ENCODE measurements around the gene RBM44.
"Not testable (repeated sequence)": the region's sequence is repeated elsewhere in the genome, so short reads cannot be mapped to it uniquely, and the experiment has no call there.

Gene RBM44

DNA sequence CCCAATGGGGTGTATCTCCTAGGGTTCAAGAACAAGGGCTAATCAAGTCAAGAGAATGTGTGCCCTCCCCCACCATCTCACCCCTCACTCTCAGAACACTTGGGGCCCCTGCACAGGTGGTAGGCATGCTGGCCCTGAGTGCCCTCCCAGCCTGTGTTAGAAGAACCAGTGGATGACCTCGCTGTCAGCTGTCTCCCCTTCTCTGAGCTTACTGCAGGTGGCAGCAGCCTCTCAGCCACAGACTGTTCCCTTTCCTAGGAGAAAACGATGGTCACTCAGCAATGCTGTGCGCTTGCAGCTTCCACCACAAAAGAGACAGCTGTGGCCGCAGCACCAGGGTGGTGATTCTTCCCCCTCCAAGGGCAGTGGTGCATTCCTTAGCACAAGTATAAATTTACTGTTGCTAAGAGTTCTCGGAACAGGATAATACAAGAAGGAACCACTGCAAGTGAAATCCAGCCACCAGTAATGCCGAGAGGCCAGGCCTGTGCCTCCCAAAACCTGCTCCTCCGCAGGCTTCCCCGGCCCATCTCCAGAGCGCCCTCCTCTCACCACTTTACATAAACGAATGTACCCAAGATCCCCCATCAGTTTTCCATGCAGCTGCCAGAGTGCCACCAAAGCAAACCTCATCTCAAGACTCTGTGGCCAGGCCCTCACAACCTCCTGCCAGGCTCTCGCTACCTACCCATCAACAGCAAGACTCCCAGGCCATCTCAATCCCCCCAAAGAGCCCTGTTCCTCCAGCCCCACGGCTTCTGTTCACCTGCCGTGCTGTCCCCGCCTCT, 59.9 kb downstream of the RBM44 start:
- DNase-seq (ENCODE audit: low read depth) = peak; percentile 34

DNA sequence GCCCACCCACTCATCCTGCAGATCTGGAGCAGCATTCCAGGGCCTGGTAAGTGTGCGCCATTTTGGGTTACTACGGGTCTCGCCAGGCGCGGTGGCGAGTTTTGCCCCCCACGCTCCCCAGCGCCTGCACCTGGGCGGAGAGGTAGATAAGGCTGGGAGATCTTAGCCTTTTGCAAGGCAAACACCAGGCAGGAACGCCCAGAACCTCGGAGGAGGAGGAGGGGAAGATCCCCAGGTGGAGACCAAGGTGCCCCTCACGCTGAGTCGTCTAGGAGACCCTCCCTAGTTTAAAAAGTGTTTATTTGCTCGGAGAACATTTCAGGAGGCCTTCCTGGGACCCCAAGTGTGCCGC, 60.5 kb downstream of the RBM44 start:
- DNase-seq (ENCODE audit: low read depth) = no peak

GRCh38 chr2:237859533-237860272, 61.1 kb downstream of the RBM44 start, which contains the start of gene RAMP1:
Gene RAMP1 (plus strand): TSS chr2:237859623. CDS start chr2:237859676, 53 bp downstream.
- no peak for DNase-seq (ENCODE audit: low read depth)

GRCh38 chr2:237860273-237860935, 61.8 kb downstream of the RBM44 start:
- no peak for DNase-seq (ENCODE audit: low read depth)

GRCh38 chr2:237861875-237862527, 63.4 kb downstream of the RBM44 start:
- DNase-seq (ENCODE audit: low read depth) = no peak

DNA sequence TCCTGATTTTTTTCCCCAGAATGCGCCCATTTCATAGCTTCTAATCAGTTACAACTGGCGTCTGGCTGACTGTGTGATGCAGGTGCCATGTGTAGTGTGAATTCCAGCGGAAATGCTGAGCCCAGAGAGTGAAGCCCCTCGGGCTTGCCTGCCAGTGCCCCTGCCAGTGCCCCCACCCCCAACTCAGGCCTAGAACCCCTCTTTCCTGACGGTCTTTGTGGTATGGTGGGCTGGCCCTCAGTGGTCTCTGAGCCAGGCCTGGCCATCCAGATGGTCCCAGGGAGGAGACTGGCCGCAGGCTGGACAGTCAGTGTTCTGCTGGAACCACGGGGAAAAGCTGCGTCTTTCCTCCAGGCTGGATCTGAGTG, 63.9 kb downstream of the RBM44 start:
- DNase-seq (ENCODE audit: low read depth) = no peak

DNA sequence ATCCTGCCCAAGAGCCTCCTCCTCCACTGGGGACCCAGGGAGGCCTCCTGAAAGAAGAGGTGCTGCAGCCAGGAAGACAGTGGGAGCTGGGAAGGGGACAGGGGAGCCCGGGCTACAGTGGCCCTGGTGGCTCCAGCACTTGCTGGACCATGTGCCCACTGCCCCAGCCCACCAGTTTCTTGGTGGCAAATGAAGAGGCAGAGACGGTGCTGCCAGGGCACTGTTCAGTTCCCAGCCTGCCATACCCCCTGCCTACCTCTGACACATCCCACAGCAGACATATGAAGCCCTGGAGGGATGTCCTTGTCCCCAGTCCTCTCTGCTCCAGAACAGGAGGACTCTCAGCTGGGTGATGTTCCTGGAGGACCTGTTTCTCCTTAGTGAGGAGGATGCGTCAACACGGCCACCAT, 64.5 kb downstream of the RBM44 start:
- DNase-seq (ENCODE audit: low read depth) = no peak

GRCh38 chr2:237863689-237864443, 65.3 kb downstream of the RBM44 start:
- DNase-seq (ENCODE audit: low read depth) = no peak

DNA sequence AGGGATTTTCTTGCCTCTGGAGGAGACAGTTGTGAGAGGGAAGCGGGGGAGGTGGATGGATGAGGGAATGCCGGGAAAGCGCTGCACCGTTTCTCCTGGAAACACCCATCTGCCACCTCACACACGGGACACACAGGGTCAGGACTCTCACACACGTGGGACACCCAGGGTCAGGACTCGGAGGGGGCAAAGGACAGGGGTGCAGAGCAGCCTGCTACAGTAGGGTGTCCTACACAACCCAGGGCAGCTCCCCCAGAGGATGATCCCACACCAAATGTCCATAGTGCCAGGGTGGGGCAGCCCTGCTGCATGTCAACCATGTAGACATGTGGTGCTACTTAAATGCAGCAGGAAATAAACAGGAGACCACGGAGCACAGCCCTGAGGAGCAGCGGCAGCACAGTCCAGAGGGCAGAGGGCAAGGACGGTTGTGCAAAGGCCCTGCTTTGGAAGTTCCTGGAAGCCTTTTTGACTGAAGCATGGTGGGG, 65.9 kb downstream of the RBM44 start:
- no peak for DNase-seq (ENCODE audit: low read depth)

DNA sequence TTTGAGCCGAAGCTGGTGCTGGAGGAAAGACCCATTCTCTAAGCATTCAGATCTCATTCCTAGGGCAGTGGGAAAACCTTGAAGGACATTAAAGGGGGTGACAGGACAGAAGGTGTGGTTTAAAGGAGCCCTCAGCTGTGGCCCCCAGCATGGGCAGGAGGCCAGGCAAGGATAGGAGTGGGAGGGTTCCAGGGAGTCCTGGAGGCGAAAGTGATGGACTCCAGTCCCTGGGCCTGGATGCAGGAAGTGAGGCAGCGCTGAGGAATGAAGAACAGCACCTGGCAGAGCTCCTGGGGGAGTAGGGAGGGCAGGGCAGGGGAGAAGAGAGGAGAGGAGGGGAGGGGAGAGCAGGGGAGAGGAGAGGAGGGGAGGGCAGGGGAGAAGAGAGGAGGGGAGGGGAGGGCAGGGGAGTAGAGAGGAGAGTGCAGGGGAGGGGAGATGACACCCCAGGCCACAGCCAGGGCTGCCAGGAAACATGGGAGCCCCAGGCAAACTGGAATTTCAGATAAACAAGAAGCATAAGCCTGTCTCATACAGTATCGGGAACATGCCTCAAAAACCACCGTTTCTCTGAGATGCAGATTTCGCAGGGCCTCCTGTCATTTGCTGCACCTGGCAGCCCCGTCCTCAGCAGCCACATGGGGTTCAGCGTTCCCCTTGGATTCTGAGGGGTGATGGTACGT, 66.5 kb downstream of the RBM44 start:
- DNase-seq (ENCODE audit: low read depth) = no peak

DNA sequence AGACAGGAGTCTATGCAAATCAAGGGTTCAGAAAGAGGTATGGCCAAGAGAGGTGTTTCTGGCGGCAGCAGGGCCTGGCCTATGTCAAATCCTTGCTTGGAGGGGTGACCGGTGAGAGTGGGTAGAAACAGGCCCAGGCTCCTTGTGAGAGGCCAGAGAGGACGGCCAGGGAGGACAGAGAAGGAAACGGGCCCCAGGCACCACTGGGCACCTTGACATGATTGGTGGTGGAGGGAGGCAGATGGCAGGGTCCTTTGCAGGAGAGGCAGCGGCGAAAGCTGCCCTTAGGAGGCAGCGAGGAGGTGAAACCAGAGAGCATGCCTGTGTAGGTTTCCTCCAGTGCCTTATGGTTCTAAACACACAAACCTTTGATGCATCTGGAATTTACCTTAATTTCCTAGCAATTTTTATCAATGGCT, 67.1 kb downstream of the RBM44 start:
- DNase-seq (ENCODE audit: low read depth) = no peak

DNA sequence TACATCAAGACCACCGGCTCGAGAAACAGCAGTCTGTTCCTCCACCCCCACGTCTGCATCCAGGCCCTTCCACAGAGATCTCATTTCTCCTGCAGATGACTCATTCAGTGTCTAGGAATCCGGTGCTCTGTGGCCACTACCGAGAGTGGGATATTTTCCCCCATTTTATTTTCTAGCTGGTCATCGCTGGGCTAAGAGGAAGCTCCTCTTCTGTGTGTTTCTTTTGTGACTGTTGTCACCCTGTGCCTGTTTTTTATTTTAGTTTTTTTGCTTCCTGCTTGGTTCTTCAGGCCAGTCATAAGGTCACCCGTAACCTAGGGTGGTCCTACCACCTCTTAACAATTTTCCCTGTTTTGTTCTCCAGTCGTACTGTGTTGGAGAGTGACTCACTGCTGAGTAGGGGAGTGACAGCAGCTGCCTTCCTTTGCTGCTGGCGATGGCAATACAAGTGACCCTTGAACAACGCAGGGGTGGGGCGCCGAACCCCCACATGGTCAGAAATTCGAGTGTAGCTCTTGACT, 67.6 kb downstream of the RBM44 start:
- DNase-seq (ENCODE audit: low read depth) = no peak

DNA sequence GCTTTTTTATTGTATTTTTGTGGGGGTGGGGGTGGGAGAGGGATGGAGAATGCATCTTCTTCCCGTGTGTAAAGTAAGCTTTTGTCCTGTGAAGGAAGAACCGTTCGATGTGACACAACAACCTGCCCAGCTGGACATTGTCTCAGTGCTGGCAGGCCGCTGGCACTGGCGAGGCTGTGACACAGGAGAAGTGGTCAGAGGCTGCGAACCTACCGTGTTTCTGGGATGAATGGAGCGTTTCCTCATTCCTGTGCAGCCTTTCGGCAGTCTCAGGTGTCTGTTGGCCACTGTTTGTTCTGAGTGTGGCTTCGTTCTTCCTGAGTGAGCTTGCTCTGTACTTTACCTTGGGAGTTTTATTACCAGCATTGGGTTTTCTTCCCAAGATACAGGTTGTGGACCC, 68.9 kb downstream of the RBM44 start:
- DNase-seq (ENCODE audit: low read depth) = no peak

DNA sequence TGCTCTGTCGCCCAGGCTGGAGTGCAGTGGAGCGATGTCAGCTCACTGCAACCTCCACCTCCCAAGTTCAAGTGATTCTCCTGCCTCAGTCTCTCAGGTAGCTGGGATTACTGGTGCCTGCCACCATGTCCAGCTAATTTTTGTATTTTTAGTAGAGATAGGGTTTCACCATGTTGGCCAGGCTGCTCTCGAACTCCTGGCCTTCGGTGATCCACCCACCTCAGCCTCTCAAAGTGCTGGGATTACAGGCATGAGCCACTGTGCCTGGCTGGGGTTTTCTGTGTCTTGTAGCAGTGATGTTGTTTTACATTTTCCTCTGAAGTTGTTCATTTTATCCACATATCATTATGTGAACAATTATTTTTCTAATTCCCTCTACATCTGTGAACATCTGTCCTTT, 69.5 kb downstream of the RBM44 start:
- DNase-seq (ENCODE audit: low read depth) = not testable (repeated sequence)

DNA sequence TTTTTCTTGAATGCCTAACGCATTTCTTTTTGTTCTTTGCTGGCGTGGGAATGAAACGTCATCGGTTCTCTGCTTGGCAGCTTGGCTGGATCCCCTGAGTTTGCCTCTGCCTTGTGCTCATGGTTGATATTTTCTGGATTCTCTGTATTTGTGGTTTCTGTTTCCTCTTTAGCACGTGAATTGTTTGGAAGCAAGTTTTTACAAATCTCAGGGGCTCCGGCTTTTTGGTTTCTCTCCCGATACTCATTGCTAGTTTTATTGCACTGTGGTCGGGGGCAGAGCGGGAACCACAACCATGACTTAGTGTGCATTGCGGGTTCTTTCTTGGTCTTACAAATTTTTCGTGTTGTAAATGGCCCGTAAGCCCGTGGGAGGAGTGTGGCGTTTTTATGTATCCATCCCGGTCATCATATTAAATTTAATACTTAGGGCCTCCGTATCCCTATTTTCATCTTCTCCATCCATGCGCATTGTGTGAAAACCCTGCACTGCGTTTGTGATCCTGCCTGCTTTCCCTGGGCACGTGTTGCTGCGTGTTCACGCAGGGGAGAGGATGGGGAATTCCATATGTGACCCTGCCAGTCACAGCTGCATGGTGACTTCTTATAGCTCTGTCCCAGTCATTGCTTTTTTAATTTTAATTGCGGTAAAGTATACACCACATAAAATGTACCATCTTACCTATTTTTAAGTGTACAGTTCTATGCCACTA, 70.2 kb downstream of the RBM44 start:
- no peak for DNase-seq (ENCODE audit: low read depth)

DNA sequence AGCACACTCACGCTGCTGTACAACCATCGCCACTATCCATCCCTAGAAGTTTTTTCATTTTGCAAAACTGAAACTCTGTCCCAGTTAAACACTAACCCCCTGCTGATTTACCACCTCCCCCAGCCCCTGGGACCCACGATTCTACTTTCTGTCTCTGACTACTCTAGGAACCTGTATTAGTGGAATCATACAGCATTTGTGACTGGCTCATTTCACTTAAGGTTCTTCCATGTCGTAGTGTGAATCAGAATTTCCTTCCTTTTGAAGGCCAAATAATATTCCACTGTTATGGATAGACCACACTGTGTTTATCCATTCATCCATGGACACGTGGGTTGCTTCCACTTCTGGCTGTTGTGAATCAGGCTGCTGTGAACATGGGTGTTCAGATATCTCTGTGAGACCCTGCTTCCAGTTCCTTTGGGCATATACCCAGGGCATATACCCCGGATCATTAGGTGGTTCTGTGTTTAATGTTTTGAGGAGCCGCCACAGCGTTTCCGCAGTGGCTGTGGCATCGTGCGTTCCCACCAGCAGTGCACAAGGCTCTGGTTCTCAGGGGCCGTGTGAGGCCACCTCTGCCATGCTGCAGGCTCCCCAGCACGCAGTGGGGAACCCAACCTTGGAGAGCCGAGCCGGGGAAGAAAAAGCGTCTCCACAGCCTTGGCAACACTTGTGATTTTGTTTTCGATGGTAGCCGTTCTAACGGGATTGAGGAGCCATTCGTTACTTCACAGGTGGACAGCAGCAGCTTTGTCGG, 70.9 kb downstream of the RBM44 start:
- DNase-seq (ENCODE audit: low read depth) = no peak

DNA sequence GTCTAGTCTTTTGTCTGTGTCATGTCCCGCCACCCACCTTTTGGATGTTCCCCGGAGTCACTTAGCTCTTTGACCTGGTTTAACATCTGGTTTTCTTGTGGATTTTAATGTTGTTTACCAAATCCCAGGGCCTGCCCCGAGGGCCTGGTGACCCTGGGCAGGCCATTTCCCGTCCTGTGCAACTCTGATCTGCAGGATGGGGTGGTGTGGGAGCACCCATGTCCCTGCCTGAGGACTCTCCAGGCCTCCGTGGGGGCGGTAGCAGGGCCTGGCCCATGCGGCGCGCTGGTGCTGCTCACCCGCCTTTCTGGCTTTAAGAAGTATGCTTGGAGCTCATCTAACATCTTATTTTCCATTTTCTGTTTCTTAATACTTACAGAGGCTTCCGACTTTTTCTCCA, 71.5 kb downstream of the RBM44 start:
- no peak for DNase-seq (ENCODE audit: low read depth)

DNA sequence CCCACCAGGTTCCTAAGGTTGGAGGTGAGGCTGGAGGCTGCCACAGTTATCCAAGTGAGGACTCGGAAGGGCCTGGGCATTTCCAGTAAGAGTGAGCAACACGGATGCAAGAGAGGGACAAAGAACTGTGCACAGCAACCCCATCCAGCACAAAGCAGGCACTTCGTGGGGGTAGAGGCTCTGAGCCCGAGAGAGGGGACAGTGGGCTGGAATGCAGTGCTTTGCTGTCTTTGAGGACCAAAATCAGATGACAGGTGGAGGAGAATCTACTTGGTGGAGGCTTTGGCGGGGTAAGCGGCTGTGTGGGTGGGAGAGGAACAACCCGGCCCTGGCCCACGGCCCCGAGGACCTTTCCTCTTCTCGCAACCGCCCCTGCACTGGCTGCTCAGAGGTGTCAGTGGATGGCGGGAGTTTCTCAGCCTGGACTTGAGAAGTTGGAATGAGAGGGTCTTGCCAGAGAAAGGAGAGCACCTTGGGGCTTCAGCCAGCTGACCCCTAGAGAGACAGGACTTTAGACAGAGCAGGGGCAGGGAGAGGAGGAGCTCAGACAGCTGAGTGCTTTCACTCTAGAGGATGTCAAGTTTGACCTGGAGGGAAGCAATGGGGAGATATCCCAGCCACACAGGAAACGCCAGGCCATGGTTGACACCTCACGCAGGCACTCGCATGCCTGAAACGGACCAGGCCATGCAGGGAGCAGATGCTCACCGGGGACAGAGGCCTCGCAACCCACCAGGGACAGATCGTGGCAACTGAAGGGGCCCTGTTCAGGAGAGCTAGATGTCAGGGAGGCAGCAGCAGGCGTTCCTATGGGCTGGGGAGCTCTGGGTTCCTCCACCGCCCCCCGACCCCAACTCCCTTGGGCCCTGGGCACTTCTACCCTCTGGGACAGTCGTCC, 72.4 kb downstream of the RBM44 start:
- no peak for DNase-seq (ENCODE audit: low read depth)
